GM12801 (cell line): ENCODE results near the gene EBF3.

Experiments
- CTCF ChIP-seq: IDR thresholded peaks from one replicate; pipeline ENCODE4 v1.5.1; 2011; ENCODE audit warnings: control low read depth; ENCODE audit not compliant: insufficient read length; ENCODE audit errors: extremely low read depth

The EBF3 gene

GRCh38 chr10:129963641-129964501 is at the start of gene EBF3:
TSS of gene EBF3 (minus strand) at chr10:129964274. CDS start at chr10:129963768, 506 bp downstream.
- no peak for TF ChIP-seq CTCF

GRCh38 chr10:130013335-130014262 is 49.5 kb upstream of the EBF3 start:
- TF ChIP-seq CTCF = no peak

- TF ChIP-seq CTCF = no peak
Measured at GRCh38 chr10:130012129-130012528, 48.1 kb upstream of the EBF3 start.

- no peak for TF ChIP-seq CTCF
Measured at GRCh38 chr10:130010653-130011052, 46.6 kb upstream of the EBF3 start.

- no peak for TF ChIP-seq CTCF
Measured at GRCh38 chr10:130009228-130009627, 45.2 kb upstream of the EBF3 start.

GRCh38 chr10:130003787-130004613 is 39.9 kb upstream of the EBF3 start:
- TF ChIP-seq CTCF = no peak
